OCI-LY7 (cell line): ENCODE data around the gene LRP1B. TPM values are rescaled to one million over a fixed set of nuclear protein-coding genes. Genes with fewer than 3 reads are reported as not detected.

Experiments
- BruUV-seq: library from RNA; stranded (reverse); fragments of 400-500 nt; replicated peaks from 2 replicates; lab custom pipeline; 2021; lab: Mats Ljungman, UMichigan
- CTCF ChIA-PET: fragments of 300-600 bp; sonication (Branson Sonifier 250); formaldehyde crosslinking; loops from one replicate; lab custom pipeline; 2022; ENCODE audit warnings: antibody characterized with exemption; ENCODE audit not compliant: unreplicated experiment; lab: Charles Lee
- POLR2A ChIA-PET: fragments of 300-600 bp; sonication (Branson Sonifier 250); formaldehyde crosslinking; loops from one replicate; lab custom pipeline; 2022; ENCODE audit warnings: antibody characterized with exemption; lab: Charles Lee
- DNase-seq: peaks from one replicate; pipeline ENCODE4 v3.0.0-alpha.2; 2015; ENCODE audit warnings: low spot score
- H2AFZ ChIP-seq: fragments of 200-600 bp; sonication (generic), shearing (Covaris generic); 2 replicates; pipeline ENCODE4 v1.6.1; 2014; ENCODE audit warnings: mild to moderate bottlenecking, antibody characterized with exemption, low read length, moderate library complexity
- H3K27ac ChIP-seq: fragments of 200-600 bp; sonication (generic); 2 replicates; pipeline ENCODE4 v1.5.1; 2014; ENCODE audit warnings: mixed run types, low read depth, mild to moderate bottlenecking, moderate library complexity, low read length, inconsistent platforms; ENCODE audit not compliant: poor library complexity, severe bottlenecking
- H3K36me3 ChIP-seq: fragments of 200-600 bp; sonication (generic); 2 replicates; pipeline ENCODE4 v1.6.1; 2014; ENCODE audit warnings: mild to moderate bottlenecking, antibody characterized with exemption, low read length, moderate library complexity, mixed read lengths; ENCODE audit not compliant: insufficient read depth
- H3K4me1 ChIP-seq: fragments of 200-600 bp; sonication (generic); 2 replicates; pipeline ENCODE4 v1.5.1; 2014; ENCODE audit warnings: mild to moderate bottlenecking, low read length; ENCODE audit not compliant: insufficient read depth, poor library complexity, severe bottlenecking
- H3K4me2 ChIP-seq: fragments of 200-600 bp; sonication (generic); 2 replicates; pipeline ENCODE4 v1.6.1; 2014; ENCODE audit warnings: mild to moderate bottlenecking, low read length
- H3K4me3 ChIP-seq: fragments of 200-600 bp; sonication (generic); 2 replicates; pipeline ENCODE4 v1.5.1; 2014; ENCODE audit warnings: mild to moderate bottlenecking, low read depth, low read length; ENCODE audit not compliant: poor library complexity, severe bottlenecking
- H3K79me2 ChIP-seq: fragments of 200-600 bp; sonication (generic); 2 replicates; pipeline ENCODE4 v1.6.1; 2016; ENCODE audit warnings: low read depth, mild to moderate bottlenecking, low read length, moderate library complexity, mixed read lengths; ENCODE audit not compliant: insufficient read depth
- H3K9me2 ChIP-seq: fragments of 200-600 bp; sonication (generic); 2 replicates; pipeline ENCODE4 v1.6.1; 2016; ENCODE audit warnings: mild to moderate bottlenecking, low read length, mixed read lengths; ENCODE audit not compliant: insufficient read depth
- H3K9me3 ChIP-seq: fragments of 200-600 bp; sonication (generic); 2 replicates; pipeline ENCODE4 v1.6.1; 2014; ENCODE audit warnings: mild to moderate bottlenecking, mixed run types, low read length, mixed read lengths
- H4K20me1 ChIP-seq: fragments of 200-600 bp; sonication (generic); 2 replicates; pipeline ENCODE4 v1.6.1; 2014; ENCODE audit warnings: mild to moderate bottlenecking, antibody characterized with exemption, low read length, moderate library complexity, mixed read lengths; ENCODE audit not compliant: insufficient read depth
- CTCF ChIP-seq: fragments of 200-600 bp; sonication (generic); conservative IDR thresholded peaks from 2 replicates; pipeline ENCODE4 v1.5.1; 2014; ENCODE audit warnings: mild to moderate bottlenecking, antibody characterized with exemption, low read length, moderate library complexity, mixed read lengths
- EZH2phosphoT487 ChIP-seq: fragments of 200-600 bp; sonication (generic); IDR thresholded peaks from 2 replicates; pipeline ENCODE4 v1.6.1; 2018; ENCODE audit warnings: low read depth, borderline replicate concordance, mild to moderate bottlenecking, mixed run types, antibody characterized with exemption, low read length, moderate library complexity, mixed read lengths
- intact Hi-C: fragments of 100-400 bp; cut with micrococcal nuclease; formaldehyde crosslinking; loops from one replicate; pipeline ENCODE4 v1.10.0; 2022; ENCODE audit not compliant: unreplicated experiment
- total RNA-seq, 2 experiments: library from RNA; depleted of rRNA in 1 of 2; stranded (reverse); fragments of >200 nt in 1 of 2; shearing (Covaris generic) in 1 of 2; gene quantifications; 2 replicates each; pipeline ENCODE4 v1.2.3, GENCODE V29; 2014 to 2022

The LRP1B gene
- total RNA-seq, 2 experiments from 2014 or later, result not detected

GRCh38 chr2:142033393-142033792, 97.4 kb downstream of the LRP1B start:
- H4K20me1 ChIP-seq, result no peaks in the 10 kb centered on the region
- intact Hi-C loops, result no loop called here
- no peak for TF ChIP-seq EZH2phosphoT487
- H3K9me2 ChIP-seq, result no peaks in the 10 kb centered on the region
- ChIA-PET CTCF (no interaction called here), POLR2A (no interaction called here)
- H3K4me3 ChIP-seq, result no peak overlapping the region
- no peak overlapping the region for H3K4me2 ChIP-seq
- no peaks in the 10 kb centered on the region for H3K79me2 ChIP-seq
- no peaks in the 10 kb centered on the region for H3K4me1 ChIP-seq
- no peaks in the 10 kb centered on the region for H3K36me3 ChIP-seq
- BruUV-seq, result no TSS peak
- no peak for DNase-seq
- H2AFZ ChIP-seq, result no peak overlapping the region
- no peak overlapping the region for H3K27ac ChIP-seq
- no peaks in the 10 kb centered on the region for H3K9me3 ChIP-seq

- Histone ChIP-seq H4K20me1 (no peaks in the 10 kb centered on the region), H3K9me2 (no peaks in the 10 kb centered on the region), H2AFZ (no peak overlapping the region), H3K4me1 (no peaks in the 10 kb centered on the region), H3K4me3 (no peak overlapping the region), H3K4me2 (no peak overlapping the region), H3K27ac (no peak overlapping the region), H3K9me3 (no peaks in the 10 kb centered on the region), H3K79me2 (no peaks in the 10 kb centered on the region), H3K36me3 (no peaks in the 10 kb centered on the region)
- BruUV-seq, result no TSS peak
- no peak for TF ChIP-seq EZH2phosphoT487
- TF ChIP-seq CTCF, result no peak
- no peak for DNase-seq
- ChIA-PET POLR2A (interaction anchor here (0.6 kb wide), 1 partner anchor 109 kb away, joined by 3 read pairs; no protein-coding TSS in a partner anchor), CTCF (no interaction called here)
- intact Hi-C loops, result no loop called here
Measured at GRCh38 chr2:142031656-142032055, 99.2 kb downstream of the LRP1B start.

- ChIA-PET POLR2A (interaction anchor here (0.8 to 1.1 kb wide), 2 partner anchors 12 to 144 kb away, joined by 3 read pairs; no protein-coding TSS in a partner anchor), CTCF (no interaction called here)
- no peaks in the 10 kb centered on the region for H3K79me2 ChIP-seq
- H4K20me1 ChIP-seq, result no peaks in the 10 kb centered on the region
- no peaks in the 10 kb centered on the region for H3K36me3 ChIP-seq
- no peak overlapping the region for H3K27ac ChIP-seq
- H3K9me3 ChIP-seq, result no peaks in the 10 kb centered on the region
- no peak overlapping the region for H2AFZ ChIP-seq
- no TSS peak for BruUV-seq
- no peak overlapping the region for H3K4me2 ChIP-seq
- no peaks in the 10 kb centered on the region for H3K4me1 ChIP-seq
- H3K4me3 ChIP-seq, result no peak overlapping the region
- intact Hi-C loops, result no loop called here
- no peaks in the 10 kb centered on the region for H3K9me2 ChIP-seq
- no peak for DNase-seq
- no peak for TF ChIP-seq CTCF
- no peak for TF ChIP-seq EZH2phosphoT487
Measured at GRCh38 chr2:142030735-142031134, 100.1 kb downstream of the LRP1B start.
